ENCODE data around the gene CASZ1. TPM values are rescaled to one million over a fixed set of nuclear protein-coding genes. Genes with fewer than 3 reads are reported as not detected.

Gene CASZ1
- total and polyA plus RNA-seq, 12 donors: 2.5 to 35.2 (median 7.0) TPM

DNA sequence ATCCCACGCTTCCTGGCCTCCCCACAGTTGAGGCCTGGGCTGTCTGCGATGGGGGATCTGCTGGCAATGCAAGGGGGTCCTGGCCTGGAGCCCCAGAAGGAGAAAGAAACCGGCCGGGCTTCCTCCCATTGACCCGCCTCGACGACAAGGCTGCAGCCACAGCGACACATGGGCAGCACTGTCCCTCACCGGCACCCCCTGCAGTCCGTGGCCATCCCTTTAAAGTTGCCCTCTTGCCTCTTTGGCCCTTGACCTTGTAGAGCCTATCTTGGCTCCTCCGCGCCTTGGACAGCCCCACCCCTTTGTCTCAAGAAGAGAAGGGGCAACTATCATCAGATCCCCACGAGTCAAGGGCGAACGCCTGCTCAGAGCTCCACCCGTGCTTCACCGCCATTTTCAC lies 106.0 kb downstream of the CASZ1 start:
- no peak overlapping the region for H3K27ac ChIP-seq
- H3K27me3 ChIP-seq: no peaks in the 10 kb centered on the region
- H3K36me3 ChIP-seq (replicated peaks in 1 of 2): no peaks in the 10 kb centered on the region
- no peaks in the 10 kb centered on the region for H3K9me3 ChIP-seq (replicated peaks in 1 of 3)
- peaks cover 18 to 44% of the 10 kb centered on the region in 2 donors for H3K4me1 ChIP-seq (replicated peaks in 1 of 2)
- intact Hi-C loops (cut with DNase I): loop anchor here in 1 of 2 donors (10.0 kb wide), 1 partner anchor 156 kb away; no protein-coding TSS in a partner anchor
- H3K4me3 ChIP-seq: no peak overlapping the region
- DNase-seq: no peak
- 88 to 98% (median 92%) methylated on average over 7 to 17 of the region's 17 CpGs for WGBS, 4 donors
- TF ChIP-seq, protein P1, sequence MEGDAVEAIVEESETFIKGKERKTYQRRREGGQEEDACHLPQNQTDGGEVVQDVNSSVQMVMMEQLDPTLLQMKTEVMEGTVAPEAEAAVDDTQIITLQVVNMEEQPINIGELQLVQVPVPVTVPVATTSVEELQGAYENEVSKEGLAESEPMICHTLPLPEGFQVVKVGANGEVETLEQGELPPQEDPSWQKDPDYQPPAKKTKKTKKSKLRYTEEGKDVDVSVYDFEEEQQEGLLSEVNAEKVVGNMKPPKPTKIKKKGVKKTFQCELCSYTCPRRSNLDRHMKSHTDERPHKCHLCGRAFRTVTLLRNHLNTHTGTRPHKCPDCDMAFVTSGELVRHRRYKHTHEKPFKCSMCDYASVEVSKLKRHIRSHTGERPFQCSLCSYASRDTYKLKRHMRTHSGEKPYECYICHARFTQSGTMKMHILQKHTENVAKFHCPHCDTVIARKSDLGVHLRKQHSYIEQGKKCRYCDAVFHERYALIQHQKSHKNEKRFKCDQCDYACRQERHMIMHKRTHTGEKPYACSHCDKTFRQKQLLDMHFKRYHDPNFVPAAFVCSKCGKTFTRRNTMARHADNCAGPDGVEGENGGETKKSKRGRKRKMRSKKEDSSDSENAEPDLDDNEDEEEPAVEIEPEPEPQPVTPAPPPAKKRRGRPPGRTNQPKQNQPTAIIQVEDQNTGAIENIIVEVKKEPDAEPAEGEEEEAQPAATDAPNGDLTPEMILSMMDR (IDR thresholded peaks at IDR 0.05): no peak
- no peak for TF ChIP-seq POLR2A (IDR thresholded peaks at IDR 0.05)

DNA sequence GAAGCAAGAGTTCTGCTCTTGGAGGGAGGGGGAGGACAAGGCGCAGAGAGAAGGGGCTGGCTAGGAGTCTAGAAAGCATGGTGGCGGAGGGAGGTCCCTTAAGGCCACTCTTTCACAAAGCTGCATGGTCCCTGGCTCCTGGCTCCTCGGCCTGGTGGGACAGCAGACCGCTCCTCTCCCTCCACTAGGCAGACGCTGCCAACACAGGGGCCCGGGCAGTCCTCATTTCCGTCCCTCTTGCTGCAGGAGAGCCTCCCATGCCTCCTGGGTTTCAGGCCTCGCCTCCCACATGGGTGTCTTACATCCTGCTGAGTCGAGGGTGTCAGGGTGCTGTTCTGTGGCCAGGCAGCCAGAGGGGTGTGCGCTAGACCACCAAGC lies 108.0 kb downstream of the CASZ1 start:
- Histone ChIP-seq H3K36me3 (replicated peaks in 1 of 2) (no peaks in the 10 kb centered on the region), H3K27ac (no peak overlapping the region), H3K4me3 (no peak overlapping the region), H3K27me3 (no peaks in the 10 kb centered on the region), H3K9me3 (replicated peaks in 1 of 3) (no peaks in the 10 kb centered on the region), H3K4me1 (replicated peaks in 1 of 2) (peaks cover 18 to 44% of the 10 kb centered on the region in 2 donors)
- TF ChIP-seq POLR2A (IDR thresholded peaks at IDR 0.05): no peak
- TF ChIP-seq, protein P1 (IDR thresholded peaks at IDR 0.05): no peak
- intact Hi-C loops (cut with DNase I): no loop called here
- no peak for DNase-seq
- 84 to 95% (median 89%) methylated on average over 7 to 10 of the region's 10 CpGs for WGBS, 4 donors

DNA sequence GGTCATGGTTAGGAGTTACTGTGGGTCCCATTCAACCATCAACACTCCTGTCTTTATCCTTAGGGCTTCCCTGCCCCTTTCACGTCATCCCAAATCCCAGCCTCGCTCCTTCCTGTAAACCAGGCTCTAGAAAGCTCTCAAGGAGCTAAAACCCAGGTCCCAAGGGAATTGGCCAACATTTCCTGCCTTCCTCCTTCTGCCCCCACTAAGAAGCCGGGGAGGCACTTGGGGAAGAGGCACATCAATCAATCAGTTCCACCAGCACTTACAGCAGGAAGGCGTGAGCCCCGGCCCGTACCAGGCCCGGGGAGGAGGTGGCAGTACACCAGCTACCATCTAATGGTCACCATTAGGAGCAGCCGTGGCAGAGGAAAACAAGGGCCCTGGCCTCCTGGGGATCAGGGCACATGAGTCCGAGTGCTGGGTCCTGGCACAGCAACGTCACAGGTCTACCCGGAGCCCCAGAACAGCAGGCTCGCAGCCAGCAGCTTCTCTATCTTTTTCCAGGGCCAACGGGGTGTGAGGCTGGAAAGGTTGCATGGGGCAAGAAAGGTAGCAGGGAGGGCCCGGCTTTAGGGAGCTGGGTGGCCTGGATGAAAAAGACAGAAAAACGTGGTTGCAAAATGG lies 108.6 kb downstream of the CASZ1 start:
- Histone ChIP-seq H3K4me3 (no peak overlapping the region), H3K9me3 (replicated peaks in 1 of 3) (no peaks in the 10 kb centered on the region), H3K4me1 (replicated peaks in 1 of 2) (peaks cover 18 to 44% of the 10 kb centered on the region in 2 donors), H3K27me3 (no peaks in the 10 kb centered on the region), H3K36me3 (replicated peaks in 1 of 2) (no peaks in the 10 kb centered on the region), H3K27ac (peak overlapping the region in 2 of 5 donors; percentile 67 to 73)
- intact Hi-C loops (cut with DNase I): no loop called here
- TF ChIP-seq, protein P1 (IDR thresholded peaks at IDR 0.05): no peak
- TF ChIP-seq POLR2A (IDR thresholded peaks at IDR 0.05): no peak
- peak in 1 of 7 donors; percentile 51 for DNase-seq
- WGBS, 4 donors: 70 to 80% (median 79%) methylated on average over 12 to 15 of the region's 15 CpGs

DNA sequence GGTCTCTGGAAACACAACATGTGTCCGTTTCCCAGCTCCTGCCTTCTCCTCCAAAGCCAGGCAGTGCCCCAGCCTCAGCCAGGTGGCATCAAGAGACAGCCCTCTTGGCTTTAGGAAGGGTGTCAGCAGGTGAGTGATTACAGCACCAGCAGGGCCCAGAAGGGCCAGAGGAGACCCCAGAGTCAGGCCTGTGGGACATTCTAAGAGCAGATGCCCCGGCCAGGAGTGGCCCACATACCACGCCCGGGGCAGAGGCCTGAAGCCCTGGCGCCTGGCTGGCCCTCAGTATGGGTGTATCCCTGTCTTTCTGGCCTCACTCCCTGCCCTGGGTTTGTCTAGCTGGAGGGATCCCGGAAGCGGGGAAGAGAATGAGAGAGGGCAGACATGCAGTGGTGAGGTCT lies 109.2 kb downstream of the CASZ1 start:
- peak overlapping the region in 2 of 5 donors; percentile 67 to 73 for H3K27ac ChIP-seq
- H3K27me3 ChIP-seq: no peaks in the 10 kb centered on the region
- H3K36me3 ChIP-seq (replicated peaks in 1 of 2): no peaks in the 10 kb centered on the region
- no peak for TF ChIP-seq POLR2A (IDR thresholded peaks at IDR 0.05)
- TF ChIP-seq, protein P1 (IDR thresholded peaks at IDR 0.05): no peak
- DNase-seq: no peak
- peaks cover 18 to 44% of the 10 kb centered on the region in 2 donors for H3K4me1 ChIP-seq (replicated peaks in 1 of 2)
- H3K9me3 ChIP-seq (replicated peaks in 1 of 3): no peaks in the 10 kb centered on the region
- intact Hi-C loops (cut with DNase I): no loop called here
- 81 to 92% (median 86%) methylated on average over 3 to 7 of the region's 7 CpGs for WGBS, 4 donors
- no peak overlapping the region for H3K4me3 ChIP-seq

Data from adrenal gland (tissue), 12 donors.